Measurements from ENCODE around the gene SLC48A1.

Gene SLC48A1

GRCh38 chr12:47828976-47829482 lies 56.0 kb downstream of the SLC48A1 start:
- DNase-seq = peak; percentile 90

GRCh38 chr12:47829584-47829983 lies 56.5 kb downstream of the SLC48A1 start:
- DNase-seq = peak; percentile 48
